Superior temporal gyrus (tissue), 1 donor: ENCODE data around the gene GRIN2D.

Source experiments
- DNase-seq: peaks from one replicate; pipeline ENCODE4 v3.0.0-alpha.2; 2016; ENCODE audit errors: extremely low spot score

The GRIN2D gene

GRCh38 chr19:48397263-48398101 lies 4.0 kb downstream of the GRIN2D start:
- no peak for DNase-seq

- DNase-seq: no peak
Measured at GRCh38 chr19:48398102-48398374, 4.6 kb downstream of the GRIN2D start.

GRCh38 chr19:48398375-48399235 lies 5.1 kb downstream of the GRIN2D start:
- DNase-seq: no peak

GRCh38 chr19:48400018-48400742 lies 6.7 kb downstream of the GRIN2D start:
- no peak for DNase-seq

DNA sequence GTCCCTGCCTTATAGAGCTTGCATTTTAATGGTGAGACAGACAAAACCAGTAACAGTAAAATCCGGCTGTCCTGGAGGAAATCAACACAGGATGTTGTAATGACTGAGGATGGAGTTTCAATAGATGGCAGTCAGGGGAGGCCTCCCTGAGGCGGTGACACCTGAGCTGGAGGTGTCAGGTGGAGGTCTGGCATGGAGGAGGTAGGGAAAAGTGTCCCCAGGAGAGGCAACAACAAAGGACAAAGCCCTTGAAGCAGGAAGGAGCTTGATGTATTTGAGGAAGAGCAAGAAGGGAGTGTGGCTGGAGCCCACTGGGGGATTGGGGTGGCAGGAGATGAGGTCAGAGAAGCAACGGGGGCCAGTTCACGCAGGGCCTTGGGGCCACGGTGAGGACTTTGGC lies 7.8 kb downstream of the GRIN2D start:
- no peak for DNase-seq

DNA sequence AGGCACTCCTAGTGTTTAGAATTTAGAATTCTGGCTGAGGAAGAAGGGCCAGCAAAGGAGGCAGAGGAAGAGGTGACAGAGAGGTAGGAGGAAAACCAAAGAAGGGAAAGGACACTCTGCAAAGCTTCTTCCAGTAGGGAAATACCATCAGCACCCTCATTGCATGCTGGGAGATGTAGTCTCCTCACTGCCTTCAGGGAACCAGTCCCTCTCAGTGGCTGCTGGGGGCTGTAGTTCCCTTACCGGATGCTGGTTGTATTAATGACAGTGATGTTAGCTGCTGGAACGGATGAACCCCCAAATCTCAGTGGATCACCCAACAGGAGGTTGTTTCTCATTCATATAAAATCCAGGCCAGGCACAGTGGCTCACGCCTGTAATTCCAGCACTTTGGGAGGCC lies 10.1 kb downstream of the GRIN2D start:
- DNase-seq: peak; percentile 72

- no peak for DNase-seq
Measured at GRCh38 chr19:48405010-48405659, 11.7 kb downstream of the GRIN2D start.

- DNase-seq: no peak
Measured at GRCh38 chr19:48405850-48406249, 12.4 kb downstream of the GRIN2D start.

DNA sequence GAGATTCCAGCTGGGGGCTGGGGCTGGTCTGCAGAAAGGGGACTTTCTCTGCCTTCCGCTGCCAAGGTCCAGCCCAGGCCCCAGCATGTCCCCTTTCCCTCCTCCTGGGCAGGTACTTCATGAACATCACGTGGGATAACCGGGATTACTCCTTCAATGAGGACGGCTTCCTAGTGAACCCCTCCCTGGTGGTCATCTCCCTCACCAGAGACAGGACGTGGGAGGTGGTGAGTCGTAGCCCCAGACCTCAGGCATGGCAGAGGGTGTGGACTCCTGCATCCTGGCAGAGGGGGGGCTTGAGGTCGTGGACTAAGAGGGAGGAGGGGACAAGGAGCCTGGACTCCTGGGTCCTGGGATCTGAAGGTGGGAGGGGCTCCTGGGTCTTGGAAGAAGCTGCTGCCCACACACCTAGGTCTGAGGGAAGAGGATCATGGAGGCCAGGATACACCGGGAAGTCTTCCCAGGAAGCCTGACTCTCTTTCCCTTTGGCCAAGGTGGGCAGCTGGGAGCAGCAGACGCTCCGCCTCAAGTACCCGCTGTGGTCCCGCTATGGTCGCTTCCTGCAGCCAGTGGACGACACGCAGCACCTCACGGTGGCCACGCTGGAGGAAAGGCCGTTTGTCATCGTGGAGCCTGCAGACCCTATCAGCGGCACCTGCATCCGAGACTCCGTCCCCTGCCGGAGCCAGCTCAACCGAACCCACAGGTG lies 20.6 kb downstream of the GRIN2D start:
- DNase-seq: no peak

DNA sequence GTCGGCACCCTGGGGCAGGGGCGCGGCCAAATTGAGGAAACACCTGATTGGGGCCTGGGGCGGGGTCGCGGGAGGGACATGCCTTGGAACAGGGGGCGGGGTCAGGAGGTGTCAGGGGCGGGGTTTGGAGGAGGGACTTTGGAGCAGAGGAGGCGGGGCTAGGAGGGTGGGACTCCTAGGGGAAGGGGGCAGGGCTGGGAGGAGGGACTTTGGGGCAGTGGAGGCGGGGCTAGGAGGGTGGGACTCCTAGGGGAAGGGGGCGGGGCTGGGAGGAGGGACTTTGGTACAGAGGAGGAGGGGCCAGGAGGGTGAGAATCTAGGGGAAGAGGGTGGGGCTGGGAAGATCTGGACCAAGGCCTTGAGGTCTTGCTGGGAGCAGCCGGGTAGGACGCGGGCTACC lies 21.9 kb downstream of the GRIN2D start:
- DNase-seq: no peak

DNA sequence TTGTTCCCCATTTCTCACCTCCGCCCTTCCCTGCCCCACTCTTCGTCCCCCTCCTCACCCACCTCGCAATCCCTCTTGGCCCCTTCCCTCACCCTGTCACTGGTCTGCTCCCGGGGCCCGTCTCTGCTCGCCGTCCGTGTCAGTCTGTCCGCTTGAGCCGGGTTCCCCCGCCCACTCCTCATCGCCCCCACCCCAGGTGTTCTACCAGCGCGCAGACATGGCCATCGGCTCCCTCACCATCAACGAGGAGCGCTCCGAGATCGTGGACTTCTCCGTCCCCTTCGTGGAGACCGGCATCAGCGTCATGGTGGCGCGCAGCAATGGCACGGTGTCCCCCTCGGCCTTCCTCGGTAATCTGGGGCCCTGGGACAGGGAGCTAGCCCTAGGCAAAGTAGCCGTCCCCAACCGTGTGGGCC lies 22.3 kb downstream of the GRIN2D start:
- no peak for DNase-seq

DNA sequence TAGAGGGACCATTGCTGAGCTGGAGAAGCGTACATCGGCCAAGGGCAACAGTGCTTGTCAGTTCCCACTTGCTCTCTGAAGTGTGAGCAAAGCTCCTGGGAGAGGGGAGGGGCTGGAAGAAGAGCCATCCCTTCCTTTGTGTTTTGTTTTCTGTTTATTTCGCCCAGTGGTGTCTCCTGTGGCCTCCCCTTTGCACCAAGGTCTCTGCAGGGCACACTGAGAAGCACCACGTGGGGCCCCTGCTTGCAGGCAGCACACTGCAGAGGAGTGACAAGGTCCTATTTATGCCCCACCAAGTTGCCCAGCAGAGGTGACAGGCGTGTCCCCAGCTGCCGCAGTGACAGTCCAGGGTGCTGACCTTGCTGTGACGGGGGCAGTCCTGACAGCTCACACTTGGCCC lies 24.0 kb downstream of the GRIN2D start:
- DNase-seq: no peak

- DNase-seq: no peak
Measured at GRCh38 chr19:48418317-48419064, 25.0 kb downstream of the GRIN2D start.

GRCh38 chr19:48419158-48419920 lies 25.9 kb downstream of the GRIN2D start:
- peak; percentile 27 for DNase-seq

GRCh38 chr19:48421548-48421947 lies 28.1 kb downstream of the GRIN2D start:
- no peak for DNase-seq

GRCh38 chr19:48424694-48425219 lies 31.3 kb downstream of the GRIN2D start:
- peak; percentile 17 for DNase-seq

GRCh38 chr19:48428670-48429069 lies 35.2 kb downstream of the GRIN2D start:
- no peak for DNase-seq

DNA sequence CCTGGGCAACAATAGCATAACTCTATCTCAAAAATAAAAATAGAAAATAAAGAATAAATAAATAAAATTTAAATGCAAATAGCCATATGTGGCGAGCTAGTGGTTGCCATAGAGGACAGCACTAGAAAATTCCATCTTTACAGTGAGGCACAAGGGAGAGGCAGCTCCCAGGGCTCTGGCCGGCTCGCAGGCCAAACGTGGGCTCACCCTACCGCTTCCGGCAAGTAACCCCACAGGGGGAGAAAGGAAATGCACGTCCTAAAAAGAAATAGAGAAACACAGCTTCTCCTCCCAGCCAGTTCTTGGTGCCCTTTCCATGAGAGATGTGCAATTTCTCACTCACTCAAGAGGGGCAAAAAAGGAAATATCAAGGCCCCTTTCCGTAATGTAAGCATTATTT lies 39.9 kb downstream of the GRIN2D start:
- no peak for DNase-seq

DNA sequence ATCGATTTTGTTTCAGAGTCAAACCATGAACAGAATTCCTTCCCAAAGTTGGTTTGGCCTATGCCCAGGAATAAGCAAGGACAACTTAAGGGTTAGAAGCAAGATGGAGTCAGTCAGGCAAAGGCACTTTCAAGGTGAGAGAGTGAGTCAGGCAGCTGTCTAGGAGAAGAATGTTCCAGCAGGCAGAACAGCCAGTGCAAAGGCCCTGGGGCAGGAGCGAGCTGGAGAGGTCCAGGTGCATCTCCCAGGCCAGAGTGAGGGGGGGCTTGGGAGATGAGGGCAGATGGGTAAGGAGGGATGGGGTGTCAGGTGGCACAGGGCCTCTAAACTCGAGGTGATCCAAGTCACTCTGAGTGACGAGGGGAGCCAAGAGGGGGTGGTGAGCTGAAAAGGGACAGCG lies 43.1 kb downstream of the GRIN2D start:
- DNase-seq: no peak
